HEK293 (cell line): ENCODE measurements around the gene DENND1A.

Source experiments
- BCL6B ChIP-seq: fragments of 450-650 bp; formaldehyde crosslinking; IDR thresholded peaks from 2 replicates; pipeline ENCODE4 v1.5.1; 2017; ENCODE audit warnings: missing biosample characterization, missing genetic modification characterization
- CTCF ChIP-seq: fragments of 450-650 bp; formaldehyde crosslinking; IDR thresholded peaks from 2 replicates; pipeline ENCODE4 v1.5.1; 2016; ENCODE audit warnings: missing biosample characterization, missing genetic modification characterization
- KLF16 ChIP-seq: fragments of 450-650 bp; formaldehyde crosslinking; IDR thresholded peaks from 2 replicates; pipeline ENCODE4 v1.5.1; 2017; ENCODE audit warnings: missing biosample characterization, missing genetic modification characterization
- KLF17 ChIP-seq: fragments of 450-650 bp; formaldehyde crosslinking; IDR thresholded peaks from 2 replicates; pipeline ENCODE4 v1.5.1; 2016; ENCODE audit warnings: missing biosample characterization, missing genetic modification characterization
- RBAK ChIP-seq: fragments of 450-650 bp; formaldehyde crosslinking; IDR thresholded peaks from 2 replicates; pipeline ENCODE4 v1.5.1; 2016; ENCODE audit warnings: missing biosample characterization, missing genetic modification characterization
- SP2 ChIP-seq: fragments of 450-650 bp; formaldehyde crosslinking; IDR thresholded peaks from 2 replicates; pipeline ENCODE4 v1.5.1; 2016; ENCODE audit warnings: missing biosample characterization, missing genetic modification characterization
- ZBTB26 ChIP-seq: fragments of 450-650 bp; formaldehyde crosslinking; optimal IDR thresholded peaks from 2 replicates; pipeline ENCODE3; 2016; ENCODE audit warnings: missing biosample characterization, mild to moderate bottlenecking, missing genetic modification characterization
- ZBTB8A ChIP-seq: fragments of 450-650 bp; formaldehyde crosslinking; IDR thresholded peaks from 2 replicates; pipeline ENCODE4 v1.5.1; 2016; ENCODE audit warnings: missing biosample characterization, missing genetic modification characterization
- ZNF114 ChIP-seq: fragments of 450-650 bp; formaldehyde crosslinking; IDR thresholded peaks from 2 replicates; pipeline ENCODE4 v1.5.0; 2017; ENCODE audit warnings: missing biosample characterization, missing genetic modification characterization
- ZNF19 ChIP-seq: fragments of 450-650 bp; formaldehyde crosslinking; IDR thresholded peaks from 2 replicates; pipeline ENCODE4; 2016; ENCODE audit warnings: missing biosample characterization, missing genetic modification characterization, low read depth
- ZNF239 ChIP-seq: fragments of 450-650 bp; formaldehyde crosslinking; IDR thresholded peaks from 2 replicates; pipeline ENCODE4 v1.5.1; 2016; ENCODE audit warnings: missing biosample characterization, missing genetic modification characterization
- ZNF645 ChIP-seq: fragments of 450-650 bp; formaldehyde crosslinking; IDR thresholded peaks from 2 replicates; pipeline ENCODE4; 2016; ENCODE audit warnings: missing biosample characterization, missing genetic modification characterization
- ZNF768 ChIP-seq: fragments of 450-650 bp; formaldehyde crosslinking; IDR thresholded peaks from 2 replicates; pipeline ENCODE4 v1.5.1; 2018; ENCODE audit warnings: missing biosample characterization, mild to moderate bottlenecking, missing genetic modification characterization
- ZSCAN23 ChIP-seq: fragments of 450-650 bp; formaldehyde crosslinking; IDR thresholded peaks from 2 replicates; pipeline ENCODE4 v1.5.1; 2016; ENCODE audit warnings: missing biosample characterization, missing genetic modification characterization

GRCh38 chr9:123715258-123715657 is 214.7 kb downstream of the DENND1A start:
- no peak for TF ChIP-seq CTCF (tag by site-specific recombination)
- TF ChIP-seq ZNF645 (tag by site-specific recombination) = no peak
- TF ChIP-seq SP2 (tag by site-specific recombination) = no peak
- no peak for TF ChIP-seq ZSCAN23 (tag by site-specific recombination)
- TF ChIP-seq ZBTB26 = no peak
- TF ChIP-seq RBAK (tag by site-specific recombination) = no peak
- TF ChIP-seq ZNF19 (tag by site-specific recombination) = no peak
- no peak for TF ChIP-seq ZNF768 (tag by site-specific recombination)
- no peak for TF ChIP-seq BCL6B (tag by site-specific recombination)
- no peak for TF ChIP-seq ZBTB8A (tag by site-specific recombination)
- TF ChIP-seq ZNF239 (tag by site-specific recombination) = no peak
- no peak for TF ChIP-seq ZNF114 (tag by site-specific recombination)
- no peak for TF ChIP-seq KLF16
- TF ChIP-seq KLF17 (tag by site-specific recombination) = no peak
